Limb (tissue), 2 donors: ENCODE measurements around the gene MSLN.
A peak's percentile ranks its signal among the peaks of the same experiment; 100 is the strongest.

Experiments used
- DNase-seq, 2 donors: peaks; one replicate each; pipeline ENCODE4 v3.0.0-alpha.2; 2016; ENCODE audit errors: extremely low spot score in 2 of 2

MSLN gene

DNA sequence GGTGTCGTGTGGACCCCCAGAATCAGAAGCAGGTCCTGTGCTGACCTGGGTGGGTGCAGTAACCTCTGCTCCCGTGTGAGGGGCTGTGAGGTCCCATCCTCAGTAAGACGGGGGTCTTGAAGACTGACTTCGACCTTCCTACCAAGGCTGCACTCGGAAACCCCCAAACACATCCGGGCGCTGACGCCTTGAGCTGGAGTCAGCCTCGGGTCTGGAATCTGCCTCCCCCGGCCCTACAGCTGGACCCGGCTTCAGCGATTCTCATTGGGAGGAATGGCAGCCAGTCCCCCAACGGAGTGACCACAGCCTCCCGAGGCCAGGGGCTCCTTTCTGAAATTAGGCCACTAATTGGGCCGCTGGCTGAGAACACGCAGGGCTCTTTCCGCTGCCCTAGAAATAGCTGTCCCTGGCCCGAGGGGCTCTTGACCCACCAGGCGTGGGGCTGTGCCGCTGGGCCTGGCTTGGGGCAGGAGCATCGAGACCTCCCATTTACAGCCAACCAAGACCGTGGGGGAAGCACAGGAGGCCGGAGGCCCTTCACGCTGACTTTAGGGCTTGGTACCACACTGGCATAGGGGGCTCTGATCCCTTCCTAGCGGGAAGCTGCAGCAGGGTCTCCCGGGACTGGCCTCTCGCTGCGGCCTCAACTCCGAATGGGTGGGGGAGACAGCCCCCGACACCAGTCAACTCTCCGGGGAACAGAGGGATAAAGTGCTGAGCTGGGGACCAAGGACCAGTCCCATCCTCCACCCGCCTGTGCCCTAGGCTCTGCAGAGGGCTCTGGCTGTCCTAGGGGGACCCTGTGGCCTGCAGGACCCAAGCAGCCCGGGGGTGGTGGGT is 42.6 kb downstream of the MSLN start:
- no peak for DNase-seq

DNA sequence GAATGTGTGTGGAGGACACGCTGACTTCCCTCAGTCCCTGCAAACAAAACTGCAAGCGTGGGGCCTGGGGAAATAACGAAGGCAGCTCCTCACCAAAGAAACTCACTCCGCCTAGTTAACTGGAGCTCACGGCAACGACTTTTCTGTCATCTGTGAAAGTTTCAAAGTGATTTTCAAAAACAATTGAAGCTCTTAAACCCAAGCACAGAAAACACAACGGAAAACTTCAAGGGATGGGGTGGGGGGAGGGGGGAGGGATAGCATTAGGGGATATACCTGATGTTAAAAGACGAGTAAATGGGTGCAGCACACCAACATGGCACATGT is 43.2 kb downstream of the MSLN start:
- DNase-seq: no peak

DNA sequence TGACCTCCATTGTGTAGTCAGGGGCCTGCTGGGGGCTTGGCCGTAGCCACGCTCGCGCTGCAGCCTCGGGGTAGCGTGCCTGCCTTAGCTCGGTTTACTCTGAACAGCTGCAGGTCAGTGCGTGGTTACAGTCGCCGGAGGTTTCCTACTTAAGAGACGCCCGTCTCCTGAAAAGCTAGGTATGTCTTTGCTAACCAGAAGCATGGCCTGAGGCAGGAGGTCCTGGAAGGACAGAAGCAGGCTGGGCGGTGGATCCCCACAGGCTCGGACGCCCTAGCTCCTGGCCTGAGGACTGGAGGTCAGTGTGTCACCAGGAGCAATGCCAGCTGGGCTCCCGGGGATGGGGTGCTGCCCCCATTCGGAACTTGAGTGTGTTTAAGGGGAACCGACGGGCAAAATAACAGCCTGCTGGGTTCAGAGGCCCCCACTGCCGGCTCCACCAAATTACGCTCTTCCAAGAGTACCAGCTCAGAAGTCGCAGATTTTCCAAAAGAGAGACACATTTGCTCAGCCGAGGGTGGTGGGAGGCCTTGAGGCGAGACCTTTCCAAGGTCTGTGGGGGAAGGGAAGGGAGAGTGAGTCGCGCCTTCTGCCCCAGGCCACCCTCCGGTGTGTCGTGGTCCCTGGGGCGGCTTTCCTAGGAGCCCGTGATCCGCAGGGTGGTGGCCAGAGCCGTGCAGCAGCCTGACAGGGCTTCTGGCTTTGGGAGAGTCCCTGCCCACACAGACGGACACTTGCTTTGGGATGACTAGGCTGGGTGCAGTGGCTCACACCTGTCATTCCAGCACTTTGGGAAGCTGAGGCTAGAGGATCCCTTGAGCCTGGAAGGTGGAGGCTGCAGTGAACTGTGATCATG is 43.9 kb downstream of the MSLN start:
- no peak for DNase-seq

DNA sequence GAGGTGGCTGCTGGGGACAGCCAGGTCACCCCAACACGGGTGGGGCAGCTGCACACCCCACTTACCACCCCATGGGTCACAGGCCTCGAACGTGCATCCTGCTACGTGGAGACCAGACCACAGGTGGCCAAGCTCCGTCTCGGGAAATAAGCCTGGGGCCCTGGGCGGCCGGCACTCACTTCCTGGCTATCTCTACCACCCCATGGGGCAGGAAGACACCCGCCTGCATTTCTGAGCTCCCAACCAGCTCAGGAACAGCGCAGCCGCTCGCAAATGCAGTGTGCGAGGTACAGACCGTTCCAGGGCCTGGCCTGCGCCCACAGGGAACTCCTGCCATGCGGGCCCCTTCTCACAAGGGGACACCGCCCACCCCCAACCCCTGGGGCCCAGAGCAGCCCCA is 44.9 kb downstream of the MSLN start:
- no peak for DNase-seq

DNA sequence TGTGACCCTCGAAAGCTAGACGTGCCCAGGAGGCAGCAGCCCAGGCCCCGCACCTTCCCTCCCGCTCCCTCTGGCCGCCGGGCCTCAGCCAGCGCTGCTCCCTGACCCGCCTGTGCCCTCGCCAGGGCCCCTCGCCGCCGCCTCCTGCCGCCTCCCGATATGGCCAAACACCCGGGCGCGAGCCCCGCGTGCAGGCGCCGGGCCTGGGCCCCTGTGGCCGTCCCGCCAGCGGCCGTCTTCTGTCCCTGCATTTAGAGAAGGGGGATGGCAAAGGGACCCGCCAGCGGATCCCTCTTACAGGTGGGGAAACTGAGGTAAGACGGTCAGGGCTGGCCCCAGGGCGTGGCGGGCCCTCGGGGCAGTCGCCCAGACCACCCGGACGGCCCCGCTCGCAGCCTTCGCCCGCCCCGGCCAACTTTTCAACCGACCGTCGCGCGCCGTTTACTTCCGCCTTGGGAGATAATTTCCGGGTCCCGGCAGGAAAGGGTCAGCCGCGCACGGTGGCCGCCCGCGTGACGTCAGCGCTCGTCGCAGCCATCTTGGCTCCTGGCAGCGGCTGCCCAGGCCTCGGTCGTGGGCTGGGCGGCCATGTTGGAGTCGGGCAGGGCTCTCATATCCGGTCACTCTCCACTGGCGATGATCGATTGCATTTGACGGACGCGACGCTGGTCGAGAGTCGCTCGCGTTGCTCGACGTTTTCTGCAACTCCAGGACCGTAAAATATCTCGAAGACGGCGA is 47.0 kb downstream of the MSLN start:
- DNase-seq: peak; percentile 89 to 93

DNA sequence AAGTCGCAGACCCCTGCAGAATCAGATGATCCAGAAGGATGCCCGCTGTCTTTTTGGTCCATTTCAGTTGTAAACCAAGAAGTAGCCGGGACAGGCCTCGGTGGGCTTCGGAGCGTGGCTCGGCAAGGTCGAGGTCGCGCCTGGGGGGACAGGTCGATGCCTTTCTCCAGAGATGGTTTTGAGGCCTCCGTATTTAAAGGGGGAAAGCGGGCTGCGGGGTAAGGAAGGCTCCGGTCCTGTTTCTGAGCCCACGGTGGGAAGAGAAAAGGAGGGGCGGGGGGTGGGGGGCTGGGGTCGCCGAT is 47.5 kb downstream of the MSLN start:
- no peak for DNase-seq

DNA sequence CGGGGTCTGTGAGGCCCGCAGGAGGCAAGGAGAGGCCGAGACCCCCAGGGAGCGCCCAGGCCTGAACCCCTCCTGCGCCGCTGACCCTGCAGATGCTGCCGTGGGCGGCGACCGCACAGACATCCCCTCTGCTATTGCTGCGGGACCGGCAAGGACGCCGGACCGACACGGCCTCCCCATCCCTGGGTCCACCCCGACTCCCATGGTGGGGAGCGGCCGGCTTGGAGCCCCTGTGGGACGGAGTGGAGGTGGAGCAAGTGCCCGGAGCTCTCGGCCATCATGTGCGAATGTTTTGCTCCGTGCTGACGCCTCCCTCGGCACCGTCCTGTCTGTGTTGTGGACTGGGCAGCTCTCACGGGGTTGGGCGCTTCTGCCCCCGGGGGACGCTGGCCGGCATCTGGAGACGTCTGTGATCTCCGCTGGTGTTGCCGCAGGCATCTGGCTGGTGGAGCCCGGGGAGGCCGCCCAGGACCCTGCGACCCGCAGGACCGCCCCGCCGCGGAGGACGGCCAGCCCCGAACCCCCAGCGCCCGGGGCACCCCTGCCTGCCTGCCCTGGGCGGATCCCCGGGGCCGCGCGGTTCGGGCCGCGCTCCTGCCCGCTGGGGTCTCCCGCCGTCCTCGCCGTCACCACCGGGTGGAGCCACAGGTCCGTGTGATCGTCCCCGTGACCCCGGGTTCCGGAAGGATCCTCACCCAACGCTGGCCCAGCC is 52.8 kb downstream of the MSLN start:
- DNase-seq: peak in 1 of 2 donors; percentile 82

DNA sequence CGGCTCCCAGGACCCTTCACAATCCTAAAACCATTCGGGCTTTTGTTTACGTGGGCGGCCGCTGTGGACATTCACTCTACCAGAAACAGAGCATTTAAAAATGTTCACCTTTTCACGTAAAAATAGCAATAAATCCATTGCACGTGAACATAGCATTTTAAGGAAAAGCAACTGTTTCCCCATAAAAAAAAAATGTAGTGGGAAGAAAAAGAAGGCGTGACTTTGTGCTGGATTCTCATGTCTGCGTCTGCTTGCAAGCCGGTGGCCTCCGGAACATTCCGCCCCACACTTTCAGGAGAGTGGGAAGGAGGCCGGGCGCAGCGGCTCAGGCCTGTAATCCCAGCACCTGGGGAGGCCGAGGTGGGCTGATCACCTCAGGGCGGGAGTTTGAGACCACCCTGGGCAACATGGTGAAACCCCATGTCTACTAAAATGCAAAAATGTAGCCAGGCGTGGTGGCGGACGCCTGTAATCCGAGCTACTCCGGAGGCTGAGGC is 53.4 kb downstream of the MSLN start:
- DNase-seq: no peak

DNA sequence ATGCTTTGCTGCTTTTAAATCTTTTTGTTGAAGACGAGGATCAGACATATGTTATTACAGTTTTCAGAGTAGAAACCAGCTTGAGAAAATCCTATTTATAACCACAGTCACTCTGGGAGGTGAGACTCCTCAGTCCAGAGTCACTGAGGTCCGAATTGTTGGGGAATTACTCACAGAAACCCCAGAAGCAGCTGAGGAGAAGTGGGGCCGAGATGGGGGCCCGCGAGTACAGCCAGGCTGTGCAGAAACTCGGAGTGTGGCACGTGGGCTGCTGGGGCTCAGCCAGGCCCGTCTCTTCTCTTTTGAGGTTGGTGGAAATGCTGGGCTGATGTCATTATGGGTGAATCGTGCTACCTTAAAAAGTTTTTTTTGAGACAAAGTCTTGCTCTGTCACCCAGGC is 54.4 kb downstream of the MSLN start:
- no peak for DNase-seq

DNA sequence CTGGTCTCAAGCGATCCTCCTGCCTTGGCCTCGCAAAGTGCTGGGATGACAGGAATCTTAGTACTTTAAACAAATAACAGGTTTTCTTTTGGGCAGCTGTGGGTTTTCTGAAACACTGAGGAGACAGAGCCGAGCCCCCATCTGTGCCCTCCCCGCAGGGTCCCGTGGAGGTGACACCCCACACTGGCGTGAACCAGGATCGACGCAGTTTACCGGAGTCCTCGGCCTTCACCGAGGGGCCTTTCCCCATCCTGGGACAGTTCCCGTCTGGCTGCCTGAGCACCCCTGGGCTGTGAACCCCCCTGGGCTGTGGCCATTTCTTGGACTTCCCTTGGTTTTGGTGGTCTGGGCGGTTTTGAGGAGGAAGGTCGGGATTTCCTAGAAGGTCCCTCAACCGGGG is 55.3 kb downstream of the MSLN start:
- no peak for DNase-seq

DNA sequence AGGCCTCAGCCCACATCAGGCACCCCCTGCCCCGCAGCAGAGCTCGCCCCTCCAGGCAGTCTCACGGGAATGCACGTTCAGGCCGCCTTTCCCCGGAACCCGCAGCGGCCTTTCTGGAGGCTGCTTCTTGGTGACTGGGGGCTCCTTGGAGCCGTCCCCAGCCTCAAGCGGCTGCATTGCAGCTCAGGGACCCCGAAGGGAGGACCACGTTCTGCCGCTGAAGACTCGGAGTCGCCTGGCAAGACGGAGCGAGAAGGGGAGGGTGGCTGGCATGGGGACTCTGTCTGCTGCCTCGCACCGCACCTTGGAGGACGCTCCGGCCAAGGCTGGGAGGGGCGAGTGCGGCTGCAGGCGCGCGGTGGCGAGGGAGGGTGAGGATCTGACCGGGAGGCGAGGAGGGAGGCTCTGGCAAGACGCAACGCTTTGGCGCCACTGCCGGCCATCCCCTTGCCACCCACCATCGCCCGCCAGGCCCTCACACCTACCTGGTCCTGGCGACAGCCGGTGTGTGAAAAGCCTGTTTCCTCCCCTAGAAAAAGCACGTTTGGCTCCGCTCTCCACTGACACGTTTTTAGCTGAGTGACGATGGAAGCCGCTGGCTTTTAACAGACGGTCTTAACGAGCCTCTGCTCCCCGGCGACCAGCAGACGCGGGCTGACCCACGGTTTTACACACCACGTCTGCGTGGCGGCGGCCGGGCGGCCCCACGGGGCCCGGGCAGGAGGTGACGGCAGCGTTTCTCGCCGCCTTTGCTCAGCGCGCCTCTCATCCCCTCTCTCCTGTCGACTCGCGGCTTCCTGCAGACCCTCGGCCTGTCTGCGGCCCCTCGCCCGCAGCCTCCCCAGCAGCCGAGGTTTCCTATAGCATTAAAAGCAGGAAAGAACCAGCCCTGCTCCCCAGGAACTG is 56.7 kb downstream of the MSLN start:
- no peak for DNase-seq

DNA sequence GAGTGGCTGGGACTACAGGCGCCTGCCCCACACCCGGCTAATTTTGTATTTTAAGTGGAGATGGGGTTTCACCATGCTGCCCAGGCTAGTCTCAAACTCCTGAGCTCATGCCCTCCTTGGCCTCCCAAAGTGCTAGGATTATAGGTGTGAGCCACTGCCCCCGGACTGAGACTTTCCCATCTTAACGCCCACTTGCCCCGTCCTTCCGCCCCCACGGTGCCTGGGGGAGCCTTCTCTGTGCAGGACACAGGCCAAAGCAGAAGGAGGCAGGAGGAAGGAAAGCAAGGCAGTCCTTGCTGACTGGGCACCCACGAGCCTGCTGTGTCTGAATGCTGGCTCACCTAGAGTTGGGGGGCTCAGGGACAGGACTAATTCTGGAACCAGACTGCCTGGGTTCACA is 57.6 kb downstream of the MSLN start:
- no peak for DNase-seq
